OCI-M1 (cell line): ENCODE results near the gene COA1.

Source experiments
- DNase-seq: peaks from one replicate; lab custom pipeline; 2025; lab: John Stamatoyannopoulos, UW

COA1 gene

DNA sequence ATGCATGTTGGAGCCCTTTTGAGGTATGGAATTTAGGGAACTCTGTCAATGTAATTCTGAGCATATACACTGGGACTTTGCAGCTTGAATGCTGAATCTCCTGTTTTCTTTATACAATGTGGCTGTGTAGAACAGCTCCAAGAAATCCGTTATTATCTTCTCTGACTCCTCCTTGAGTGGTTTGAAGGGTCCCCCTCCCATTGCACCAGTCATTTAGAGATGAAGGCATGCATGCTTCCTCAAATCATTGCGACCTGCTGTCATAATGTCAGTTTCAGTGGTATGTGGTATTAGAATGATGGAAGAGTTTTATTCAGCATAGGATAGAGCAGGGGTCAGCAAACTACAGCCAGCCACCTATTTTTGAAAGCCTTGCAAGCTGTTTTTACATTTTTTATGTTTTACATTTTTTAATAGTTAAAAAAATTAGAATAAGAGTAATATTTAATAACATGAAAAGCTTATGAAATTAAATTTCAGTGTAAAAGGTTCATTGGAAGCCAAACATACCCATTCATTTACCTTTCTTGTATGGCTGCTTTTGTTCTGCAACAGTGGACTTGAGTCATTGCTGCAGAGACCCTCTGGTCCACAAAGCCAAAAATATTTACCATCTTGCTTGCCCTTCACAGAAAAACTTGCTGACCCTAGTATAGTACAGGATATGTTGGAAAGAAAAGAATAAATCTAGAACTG lies 138.3 kb downstream of the COA1 start:
- peak; percentile 62 for DNase-seq

DNA sequence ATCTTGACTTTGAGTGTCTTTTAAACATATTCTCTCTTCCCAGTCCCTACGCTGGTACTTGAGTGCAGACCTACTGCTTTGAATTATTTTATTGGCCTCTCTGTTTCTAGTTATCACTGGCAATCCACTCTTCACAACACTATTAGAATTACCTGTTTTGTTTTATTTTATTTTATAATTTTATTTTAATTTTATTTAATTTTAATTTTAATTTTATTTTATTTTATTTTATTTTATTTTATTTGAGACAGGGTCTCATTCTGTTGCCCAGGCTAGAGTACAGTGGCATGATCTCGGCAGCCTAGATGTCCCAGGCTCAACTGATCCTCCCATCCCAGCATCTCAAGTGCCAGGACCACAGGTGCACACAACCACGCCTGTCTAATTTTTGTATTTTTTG lies 139.6 kb downstream of the COA1 start:
- DNase-seq, result no peak
